CD4-positive, alpha-beta T cell treated with Interleukin-10 for 1 hour (primary cell): ENCODE data around the gene DNAH6.
A peak's percentile ranks its signal among the peaks of the same experiment; 100 is the strongest.

Source experiments
- DNase-seq: peaks from one replicate; pipeline ENCODE4 v3.0.0-alpha.2; 2020

DNAH6 gene

DNA sequence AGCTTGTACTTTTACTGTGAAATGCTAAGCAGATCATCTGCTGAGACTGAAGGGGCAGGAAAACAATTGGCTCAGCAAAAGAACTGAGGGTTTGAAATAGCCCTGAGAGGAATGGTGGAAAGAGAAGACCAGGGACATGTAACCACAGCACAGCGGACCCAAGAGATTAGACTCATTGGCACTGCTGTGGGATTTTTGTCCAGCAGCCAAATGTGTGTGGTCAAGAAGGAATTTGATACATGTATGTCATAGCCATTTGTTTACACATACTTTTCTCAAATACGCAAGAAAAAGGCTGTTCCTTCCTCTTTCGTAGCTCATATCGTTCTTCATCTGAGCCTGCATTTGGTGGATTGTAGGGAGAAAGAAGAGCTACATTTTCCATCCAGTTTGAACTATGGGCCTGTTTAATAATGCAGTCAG is 290.8 kb downstream of the DNAH6 start:
- no peak for DNase-seq

DNA sequence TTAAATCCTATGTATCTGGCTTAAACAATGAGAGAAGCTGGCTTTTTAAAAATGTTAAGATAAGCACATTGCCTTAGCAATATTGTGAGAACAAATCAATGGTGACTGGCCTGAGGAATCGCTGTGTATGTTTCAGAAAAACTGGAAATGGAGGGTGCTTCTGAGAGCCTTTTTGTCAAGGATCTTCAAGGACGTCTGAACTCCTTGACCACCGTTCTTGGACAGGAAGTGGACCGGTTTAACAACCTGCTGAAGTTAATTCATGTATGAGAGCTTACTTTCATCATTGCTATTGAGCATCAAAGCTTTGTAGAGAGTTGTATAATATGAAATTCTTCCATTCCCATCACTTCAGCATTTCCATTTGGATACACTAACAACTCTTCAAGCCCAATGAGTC is 292.0 kb downstream of the DNAH6 start:
- no peak for DNase-seq

DNA sequence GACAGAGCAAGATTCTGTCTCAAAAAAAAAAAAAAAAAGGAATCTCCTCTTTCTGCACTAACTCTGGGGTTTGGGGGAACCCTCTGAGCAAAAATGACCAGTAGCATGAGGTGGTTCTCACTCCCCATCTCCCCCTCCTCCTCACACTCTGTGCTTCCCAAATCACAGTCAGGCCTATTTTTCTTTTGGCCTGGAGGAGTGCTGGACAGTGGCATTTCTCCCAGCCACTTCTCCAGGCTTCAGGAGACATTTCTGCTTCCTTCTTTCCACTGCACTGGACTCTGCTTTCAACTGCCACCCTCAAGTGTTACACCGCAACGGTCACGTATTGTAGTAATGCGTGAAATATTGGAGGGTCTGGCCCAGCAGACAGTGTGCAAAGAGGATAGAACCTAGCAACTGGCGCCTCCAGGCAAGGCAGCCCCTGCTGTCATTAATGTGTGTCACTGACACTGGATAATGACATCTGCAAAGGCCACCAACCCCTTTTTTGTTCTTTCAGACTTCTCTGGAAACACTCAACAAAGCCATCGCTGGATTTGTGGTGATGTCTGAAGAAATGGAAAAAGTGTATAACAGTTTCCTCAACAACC is 295.6 kb downstream of the DNAH6 start:
- no peak for DNase-seq

DNA sequence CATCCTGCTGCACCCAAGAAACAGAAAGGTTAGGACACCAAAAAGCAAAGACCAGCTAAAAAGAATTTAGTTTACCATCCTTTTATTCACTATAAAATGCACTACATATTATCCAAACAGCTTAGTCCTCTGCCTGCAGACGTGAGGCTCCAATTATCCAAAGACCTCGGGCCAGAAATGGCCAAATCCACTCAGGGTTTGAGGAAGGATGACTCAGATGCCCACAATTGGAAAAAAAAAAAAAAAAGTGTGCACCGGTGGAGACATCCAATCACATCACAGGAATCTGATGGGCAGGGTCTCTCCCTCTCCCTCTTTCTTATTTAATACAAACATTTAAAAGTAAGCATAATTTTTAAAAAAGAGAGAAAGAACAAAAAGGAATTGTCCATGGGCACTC is 298.8 kb downstream of the DNAH6 start:
- DNase-seq, result no peak

DNA sequence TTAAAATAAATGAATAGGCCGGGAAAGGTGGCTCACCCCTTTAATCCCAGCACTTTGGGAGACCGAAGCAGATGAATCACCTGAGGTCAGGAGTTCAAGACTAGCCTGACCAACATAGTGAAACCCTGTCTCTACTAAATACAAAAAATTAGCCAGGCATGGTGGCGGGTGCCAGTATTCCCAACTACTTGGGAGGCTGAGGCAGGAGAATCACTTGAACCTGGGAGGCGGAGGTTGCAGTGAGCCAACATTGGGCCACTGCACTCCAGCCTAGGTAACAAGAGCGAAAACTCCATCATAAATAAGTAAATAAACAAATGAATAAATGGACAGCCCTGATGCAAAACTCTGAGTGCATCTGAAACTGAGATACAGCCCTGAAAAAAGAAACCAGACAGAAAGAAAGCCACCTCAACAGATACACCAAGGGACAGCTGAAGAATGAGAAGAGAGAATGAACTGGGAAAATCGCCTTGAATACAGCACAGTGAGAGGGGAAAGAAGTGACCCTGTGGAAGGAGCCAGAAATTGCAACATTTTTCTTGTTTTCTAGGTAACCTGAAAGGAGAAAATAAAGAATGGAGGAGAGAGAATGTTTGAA is 300.2 kb downstream of the DNAH6 start:
- no peak for DNase-seq

DNA sequence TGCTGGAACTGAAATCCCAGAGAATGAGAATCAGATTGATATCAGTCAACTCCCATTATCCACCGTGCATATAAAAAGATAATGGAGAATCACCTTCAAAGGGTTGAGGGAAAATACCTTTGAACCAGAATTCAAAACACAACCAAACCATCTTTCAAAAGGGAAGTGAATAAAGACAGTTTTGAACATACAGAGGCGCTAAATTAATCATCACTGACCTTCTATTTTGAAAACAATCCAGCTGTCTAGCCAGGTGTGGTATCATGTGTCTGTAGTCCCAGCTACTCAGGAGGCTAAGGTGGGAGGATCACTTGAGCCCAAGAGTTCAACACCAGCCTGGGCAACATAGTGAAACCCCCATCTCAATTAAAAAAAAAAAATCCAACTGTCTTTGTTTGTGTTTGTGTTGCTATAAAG is 300.9 kb downstream of the DNAH6 start:
- DNase-seq, result no peak

DNA sequence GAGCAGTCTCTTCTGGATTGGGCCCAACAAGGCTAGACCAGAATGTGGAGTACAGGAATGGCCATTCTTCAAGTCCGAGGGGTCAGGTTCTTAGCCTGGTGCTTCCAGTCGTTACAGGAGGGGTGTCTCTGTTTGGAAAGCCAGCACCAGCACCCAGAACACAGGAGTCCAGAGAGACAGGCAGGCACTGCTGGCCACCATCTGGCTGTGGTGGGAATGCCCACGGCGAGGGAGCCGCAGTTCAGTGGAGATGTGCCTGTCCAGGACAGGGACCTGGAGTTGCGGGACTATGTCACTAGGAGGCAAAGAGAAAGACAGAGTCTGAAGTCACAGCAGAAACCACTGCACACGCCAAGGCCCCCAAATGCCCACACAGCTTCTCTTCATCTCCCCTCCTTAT is 305.5 kb downstream of the DNAH6 start:
- no peak for DNase-seq

DNA sequence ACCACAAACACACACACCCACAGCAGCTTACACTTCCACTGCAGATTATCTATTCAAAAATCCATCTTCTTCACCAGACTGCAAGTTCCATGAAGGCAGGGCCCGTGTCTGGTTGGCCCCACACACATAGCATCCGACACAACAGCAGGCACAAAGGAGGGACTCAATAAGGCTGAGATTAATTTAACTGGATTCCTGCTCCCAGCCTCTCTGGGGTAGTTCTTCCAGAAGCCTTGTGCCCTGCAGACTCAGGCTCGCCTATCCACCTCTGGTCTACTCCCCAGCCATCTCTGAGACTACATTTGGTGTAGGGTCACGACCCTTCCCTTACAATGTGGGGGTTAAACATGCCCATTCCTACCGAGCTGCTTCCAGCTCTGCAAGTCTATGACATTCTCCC is 306.9 kb downstream of the DNAH6 start:
- no peak for DNase-seq

DNA sequence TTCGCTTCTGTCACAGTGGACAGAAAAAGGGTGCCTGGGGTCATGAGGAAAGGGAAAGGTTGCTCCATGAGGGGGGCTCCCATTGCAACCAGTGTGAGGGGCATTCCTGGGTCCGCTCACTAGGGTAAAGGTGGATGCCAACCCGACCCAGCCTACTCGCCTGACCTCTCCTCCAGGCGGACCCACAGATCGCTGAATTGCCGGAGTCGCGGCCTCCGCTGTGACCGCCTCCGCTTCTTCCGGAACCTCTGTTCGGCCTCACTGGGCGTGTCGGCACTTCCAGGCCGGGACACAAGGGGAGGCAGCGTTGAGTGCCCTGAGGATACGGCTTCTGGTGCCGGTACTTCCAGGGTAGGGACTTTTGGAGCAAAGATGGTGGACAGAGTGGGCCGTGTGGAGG is 307.5 kb downstream of the DNAH6 start:
- DNase-seq, result no peak

DNA sequence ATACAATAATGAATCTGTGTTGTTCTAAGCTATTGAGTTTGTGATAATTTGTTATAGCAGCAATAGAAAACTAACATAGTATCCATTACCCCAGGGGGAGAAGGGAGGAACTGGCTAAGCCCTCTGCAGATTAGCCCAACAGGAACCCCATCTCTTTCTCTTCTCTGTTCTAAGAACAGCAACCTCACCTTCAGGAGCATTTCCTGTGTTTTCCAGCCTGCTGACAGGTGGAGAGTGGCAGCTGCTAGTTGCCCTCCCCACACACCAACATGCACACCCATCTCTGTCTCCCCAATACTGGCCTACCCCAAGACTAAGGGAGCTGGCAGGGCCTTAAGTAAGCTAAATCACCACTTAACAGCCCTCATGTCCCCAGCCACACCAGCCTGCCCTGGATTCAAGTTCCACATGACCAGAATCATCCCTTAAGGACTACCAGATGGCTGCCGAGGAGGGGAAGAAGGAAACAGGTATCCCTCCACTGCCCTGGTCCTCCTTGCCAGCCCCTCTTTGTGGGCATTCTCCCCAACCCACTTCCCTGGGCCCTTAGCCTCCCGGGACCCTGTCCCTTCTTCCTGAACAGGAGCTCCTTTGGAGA is 311.8 kb downstream of the DNAH6 start:
- no peak for DNase-seq

DNA sequence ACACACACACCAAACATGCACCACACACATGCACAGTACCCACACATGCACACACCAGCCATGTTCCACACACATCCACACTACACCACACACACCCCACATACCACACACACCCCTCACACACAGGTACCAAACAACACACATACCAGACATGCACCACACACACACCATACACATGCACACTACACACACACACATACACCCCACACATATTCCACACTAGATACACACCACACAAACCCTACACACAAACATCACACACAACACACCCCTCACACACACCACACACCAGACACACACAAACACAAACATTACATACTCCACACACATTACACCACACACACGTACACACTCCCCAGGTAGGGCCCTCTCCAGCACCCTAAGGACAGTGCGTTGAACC is 313.4 kb downstream of the DNAH6 start:
- no peak for DNase-seq

DNA sequence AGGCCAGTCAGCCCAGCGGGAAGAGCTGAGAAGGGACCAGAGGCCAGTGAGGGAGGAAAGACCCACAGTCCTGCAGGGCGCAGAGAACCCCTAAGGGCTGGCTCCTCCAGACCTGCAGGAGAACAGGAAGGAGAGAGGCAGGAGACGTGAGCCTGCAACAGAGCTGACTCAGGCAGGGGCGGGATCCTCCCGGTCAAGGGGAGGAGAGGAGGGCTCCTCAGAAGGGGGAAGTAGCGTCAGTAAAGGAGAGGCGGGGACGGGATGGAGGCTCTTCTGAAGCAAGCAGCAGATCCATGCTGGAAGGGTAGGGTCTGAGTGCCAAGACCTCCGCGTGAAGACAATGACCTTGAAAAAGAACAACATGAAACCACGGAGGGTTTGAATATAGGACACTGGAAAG is 313.8 kb downstream of the DNAH6 start:
- no peak for DNase-seq

DNA sequence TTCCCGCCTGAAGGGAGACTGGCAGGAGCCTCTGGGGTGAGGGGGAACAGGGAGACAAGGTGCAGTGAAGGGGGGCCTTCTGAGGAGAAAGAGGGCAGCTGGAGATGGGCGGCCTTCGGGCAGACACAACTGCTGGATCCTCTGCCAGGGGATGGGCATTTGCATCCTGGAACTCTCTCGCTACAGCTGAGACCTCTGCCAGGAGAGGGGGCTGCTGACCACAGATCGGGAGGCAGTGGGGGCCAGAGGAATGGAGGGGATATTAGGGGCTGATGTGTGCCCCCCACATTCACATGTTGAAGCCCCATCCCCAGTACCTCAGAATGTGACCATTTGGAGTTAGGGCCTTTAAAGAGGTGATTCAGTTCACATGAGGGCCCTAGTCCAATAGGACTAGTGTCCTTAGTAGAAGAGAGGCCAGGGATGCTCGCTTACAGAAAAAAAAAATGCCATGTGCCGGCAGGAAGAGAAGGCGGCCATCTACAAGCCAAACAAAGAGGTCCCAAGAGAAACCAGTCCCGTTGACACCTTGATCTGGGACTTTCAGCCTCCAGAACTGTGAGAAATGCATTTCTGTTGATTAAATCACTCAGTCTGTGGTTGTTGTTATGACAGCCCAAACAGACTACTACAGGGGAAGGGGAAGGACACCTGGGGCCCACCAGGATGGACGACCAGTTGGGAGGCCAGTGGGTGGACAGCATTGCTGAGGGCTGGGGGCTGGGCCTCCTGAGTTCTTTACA is 314.6 kb downstream of the DNAH6 start:
- no peak for DNase-seq

DNA sequence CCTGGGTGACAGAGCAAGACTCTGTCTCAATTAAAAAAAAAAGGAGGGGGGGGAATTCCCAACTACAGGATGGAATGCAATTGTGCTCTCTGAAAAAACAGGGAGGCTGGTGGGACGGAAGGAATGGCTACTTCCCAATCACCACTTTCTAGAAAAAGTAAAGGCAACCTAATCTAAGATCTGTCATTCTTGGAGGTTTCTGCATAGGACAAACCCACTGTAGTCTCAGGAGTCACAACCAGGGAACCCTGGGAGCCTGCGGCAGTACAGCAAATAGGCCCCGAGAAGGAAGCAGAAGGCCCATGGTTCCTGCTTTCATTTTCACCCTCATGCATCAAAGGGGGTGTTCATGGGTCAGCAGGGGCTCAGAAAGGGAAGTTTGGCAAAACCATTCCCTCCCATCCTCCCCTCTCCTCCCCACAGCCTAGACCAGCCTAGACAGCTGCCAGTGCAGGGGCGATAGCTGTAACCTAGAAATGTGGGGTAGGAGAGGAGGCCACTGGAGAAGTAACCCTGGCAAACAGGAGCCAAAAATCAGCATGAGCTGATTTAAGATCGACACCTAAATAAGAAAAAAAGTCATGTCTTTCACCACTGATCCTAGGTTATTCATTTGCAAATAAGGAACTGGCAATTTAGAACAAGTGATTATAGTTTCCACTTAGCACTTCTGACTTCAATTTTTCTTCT is 316.6 kb downstream of the DNAH6 start:
- peak; percentile 41 for DNase-seq

DNA sequence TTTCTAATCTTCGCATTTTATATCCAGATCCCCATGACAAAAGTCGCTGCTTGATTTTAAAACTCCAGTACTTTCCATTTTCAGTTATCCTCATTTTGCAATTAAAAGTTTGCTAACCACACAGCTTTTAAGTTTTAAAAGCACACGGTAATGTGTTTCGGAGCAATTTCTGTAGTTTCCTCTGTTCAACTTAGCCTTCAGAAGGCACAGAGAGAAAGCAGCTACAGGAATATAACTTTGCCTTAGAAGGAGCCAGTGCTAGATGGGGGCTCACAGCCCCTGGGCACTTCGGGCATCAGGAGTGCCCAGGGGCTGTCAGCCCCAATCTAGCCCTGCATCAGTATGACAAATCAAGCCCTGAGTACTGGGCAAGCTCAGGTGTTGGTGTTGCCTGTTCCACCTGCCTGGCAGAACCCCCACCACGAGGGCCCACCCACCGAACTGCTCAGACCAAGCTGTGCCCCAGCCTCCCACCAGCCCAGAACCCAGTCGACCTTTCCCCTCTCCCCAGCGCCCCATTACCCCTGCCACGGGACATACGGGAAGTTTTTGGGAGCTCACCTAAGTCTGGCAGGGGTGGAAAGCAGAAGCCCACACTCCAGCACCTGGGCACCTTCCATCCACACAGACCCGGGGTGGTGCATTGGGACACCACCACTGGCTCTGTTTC is 317.3 kb downstream of the DNAH6 start:
- DNase-seq, result no peak

DNA sequence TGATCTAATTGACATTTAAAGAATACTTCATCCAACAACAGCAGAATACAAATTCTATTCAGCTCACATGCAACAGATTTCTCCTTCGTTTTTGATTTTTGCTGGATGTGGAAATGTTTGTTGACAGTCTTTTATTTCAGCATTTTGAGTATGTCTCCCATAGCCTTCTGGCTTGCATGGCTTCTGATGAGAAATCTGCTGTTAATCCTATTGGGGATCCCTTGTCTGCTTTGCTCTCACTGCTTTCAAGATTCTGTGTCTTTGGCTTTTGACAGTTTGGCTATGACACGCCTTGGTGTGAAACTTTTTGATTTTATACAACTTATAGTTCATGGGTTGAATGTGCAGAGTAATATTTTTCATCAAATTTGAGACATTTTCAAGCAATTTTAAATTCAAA is 319.9 kb downstream of the DNAH6 start:
- no peak for DNase-seq

DNA sequence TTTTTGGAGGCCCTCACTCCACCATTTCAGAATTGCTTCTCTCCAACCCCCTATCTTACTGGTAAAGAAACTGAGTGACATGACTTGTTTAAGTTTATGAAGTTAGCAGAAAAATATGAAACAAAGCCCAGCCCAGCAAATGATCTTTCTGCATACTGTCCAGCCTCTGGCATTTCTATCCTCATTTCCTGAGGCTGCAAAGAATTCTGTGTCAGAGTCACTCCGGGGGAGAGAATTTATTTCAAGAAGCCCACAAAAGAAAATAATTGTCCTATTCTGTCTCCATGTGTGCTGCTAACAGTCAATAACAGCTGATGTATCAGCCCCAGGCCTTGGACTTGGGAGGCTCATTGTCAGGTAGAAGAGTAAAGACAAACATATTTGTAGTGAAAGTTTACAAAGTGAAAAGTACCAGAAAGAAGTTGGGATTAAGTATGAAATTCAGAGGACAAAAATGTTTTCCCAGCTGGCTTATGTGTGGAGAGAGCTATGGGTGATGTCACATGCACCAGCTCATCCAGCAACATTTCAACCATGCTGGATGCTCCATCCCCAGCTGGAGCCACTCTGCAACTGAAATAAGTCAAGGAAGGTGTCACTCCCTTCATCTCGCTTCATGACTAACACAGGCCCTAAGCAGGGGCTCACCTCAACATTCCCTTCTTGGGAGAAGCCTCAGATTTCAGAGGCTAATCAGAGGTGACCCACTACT is 322.3 kb downstream of the DNAH6 start:
- DNase-seq, result no peak

DNA sequence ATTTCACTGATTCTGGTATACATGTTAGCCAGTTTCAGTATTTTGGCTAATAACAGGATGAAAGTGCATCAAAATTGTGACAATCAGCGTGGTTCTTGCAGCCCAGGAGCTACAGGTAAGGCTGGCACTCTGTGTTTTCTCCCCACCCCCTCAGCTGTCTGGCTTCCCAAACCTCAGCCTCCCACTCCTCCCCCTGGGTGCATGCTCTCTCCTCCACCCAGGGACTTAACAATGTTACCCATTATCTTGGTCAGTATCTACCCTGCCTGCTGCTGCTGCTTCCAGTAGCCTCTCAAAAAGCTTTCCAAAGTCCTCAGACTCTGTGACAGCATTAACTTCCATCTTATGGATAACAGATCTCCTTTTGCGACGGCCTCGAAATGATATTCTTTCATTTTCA is 323.6 kb downstream of the DNAH6 start:
- DNase-seq, result no peak

DNA sequence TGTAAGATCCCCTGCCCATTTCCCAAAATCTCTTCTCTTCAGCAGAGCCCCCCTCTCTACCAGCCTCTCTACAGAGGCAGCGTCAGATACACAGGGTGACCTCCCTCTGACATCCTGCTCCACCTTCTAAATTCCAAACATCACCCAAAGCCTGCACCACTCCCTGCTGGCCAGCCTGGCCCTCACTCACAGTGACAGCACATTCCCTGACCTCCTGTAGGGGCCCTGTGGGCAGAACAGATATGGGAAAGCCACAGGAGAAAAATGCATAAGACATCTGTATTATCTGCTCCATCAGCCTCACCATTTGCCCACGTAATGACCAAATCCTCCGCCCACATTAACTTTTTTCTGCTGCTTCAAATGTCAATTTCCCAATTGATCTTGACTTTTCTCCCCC is 324.0 kb downstream of the DNAH6 start:
- DNase-seq, result no peak

DNA sequence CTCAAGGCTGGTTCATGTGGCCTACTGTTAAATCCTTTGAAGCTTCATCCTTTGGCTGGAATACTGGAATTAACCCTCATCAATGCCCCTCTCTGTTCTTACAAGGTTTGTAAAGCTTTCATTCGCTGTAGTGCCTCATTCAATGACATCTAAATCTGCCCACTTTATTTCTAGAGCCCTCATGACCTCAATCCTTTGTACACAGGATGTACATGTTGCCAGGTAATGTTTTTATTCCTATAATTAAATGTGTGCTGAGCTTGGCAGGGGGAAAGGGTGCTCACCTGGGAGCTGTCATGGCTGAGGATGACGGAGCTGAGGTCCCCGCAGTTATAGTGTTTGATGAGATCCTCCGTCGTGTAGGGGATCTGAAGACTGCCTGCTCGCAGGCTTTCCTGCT is 325.3 kb downstream of the DNAH6 start:
- no peak for DNase-seq

DNA sequence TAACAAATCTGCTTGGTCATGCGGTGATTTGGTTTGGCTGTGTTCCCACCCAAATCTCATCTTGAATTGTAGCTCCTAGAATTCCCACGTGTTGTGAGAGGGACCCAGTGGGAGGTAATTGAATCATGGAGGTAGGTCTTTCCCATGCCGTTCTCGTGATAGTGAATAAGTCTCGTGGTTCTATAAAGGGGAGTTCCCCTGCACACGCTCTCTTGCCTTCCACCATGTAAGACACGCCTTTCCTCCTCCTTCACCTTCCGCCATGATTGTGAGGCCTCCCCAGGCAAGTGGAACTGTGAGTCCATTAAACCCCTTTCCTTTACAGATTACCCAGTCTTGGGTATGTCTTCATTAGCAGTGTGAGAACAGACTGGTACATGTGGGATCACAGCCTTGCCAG is 327.8 kb downstream of the DNAH6 start:
- no peak for DNase-seq

DNA sequence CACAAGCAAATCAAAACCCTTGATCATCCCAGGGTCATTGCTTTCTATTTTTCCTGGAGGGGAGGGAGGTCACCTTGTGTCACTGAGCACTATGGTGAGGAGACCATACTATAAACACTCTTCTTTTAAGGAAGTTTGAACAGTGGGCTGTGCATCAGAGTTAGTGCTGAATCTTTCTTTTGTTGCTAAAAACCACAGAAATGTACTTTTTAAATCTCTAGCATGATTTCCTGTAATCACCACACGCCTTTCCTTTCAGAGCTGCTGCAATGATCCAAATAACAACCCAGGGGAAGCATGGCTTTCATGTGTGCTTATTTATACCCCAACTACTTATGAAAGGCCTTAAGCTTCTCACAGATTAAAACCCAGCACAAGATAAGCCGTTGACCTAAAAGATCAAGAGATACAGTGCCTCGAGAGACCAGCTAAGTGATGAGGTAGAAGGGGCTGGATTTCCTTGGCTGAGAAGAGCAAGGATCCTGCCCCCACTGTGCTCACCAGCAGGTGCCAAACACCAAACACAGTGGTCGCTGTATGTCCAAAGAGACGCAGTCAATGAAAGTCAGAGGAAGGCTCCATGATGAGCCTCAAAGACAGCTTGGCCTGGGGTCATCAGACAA is 329.9 kb downstream of the DNAH6 start:
- peak; percentile 83 for DNase-seq
